ENCODE measurements around the gene HTR2C. TPM values are rescaled to one million over a fixed set of nuclear protein-coding genes. Genes with fewer than 3 reads are reported as not detected.
"Not testable (repeated sequence)": the region's sequence is repeated elsewhere in the genome, so short reads cannot be mapped to it uniquely, and the experiment has no call there.

HTR2C gene
- total and polyA plus RNA-seq, 3 experiments from 2014 or later: not detected

- Histone ChIP-seq H3K36me3 (ENCODE audit: insufficient read depth, low read length) (no peaks in the 10 kb centered on the region), H3K27me3 (ENCODE audit: insufficient read depth, low read length, poor library complexity, severe bottlenecking) (no peaks in the 10 kb centered on the region), H3K9me3 (ENCODE audit: low read length) (no peaks in the 10 kb centered on the region), H3K4me1 (ENCODE audit: insufficient read depth, low read length) (no peaks in the 10 kb centered on the region), H3K27ac (ENCODE audit: low read depth, low read length) (no peak overlapping the region), H3K4me3 (ENCODE audit: low read length) (no peak overlapping the region)
- H3K9me3 Mint-ChIP-seq: peaks cover 0 to 10% (median 0%) of the 10 kb centered on the region in 5 donors
- DNase-seq: no peak
- H3K4me1 Mint-ChIP-seq: no peaks in the 10 kb centered on the region
- ChIA-PET POLR2A (no interaction called here), CTCF (no interaction called here)
- no peak overlapping the region for H3K4me3 Mint-ChIP-seq
- no peak overlapping the region for H3K27ac Mint-ChIP-seq
- H3K36me3 Mint-ChIP-seq: no peaks in the 10 kb centered on the region
- H3K27me3 Mint-ChIP-seq: peaks cover 0 to 2% of the 10 kb centered on the region in 2 donors
These were observed 7.2 kb downstream of the HTR2C start for GRCh38 chrX:114591121-114591520.

- H3K4me1 ChIP-seq (ENCODE audit: insufficient read depth, low read length): no peaks in the 10 kb centered on the region
- H3K4me3 ChIP-seq (ENCODE audit: low read length): no peak overlapping the region
- H3K36me3 Mint-ChIP-seq: no peaks in the 10 kb centered on the region
- ChIA-PET CTCF (no interaction called here), POLR2A (no interaction called here)
- H3K4me1 Mint-ChIP-seq: no peaks in the 10 kb centered on the region
- peaks cover 0 to 5% of the 10 kb centered on the region in 2 donors for H3K27me3 Mint-ChIP-seq
- H3K27ac Mint-ChIP-seq: no peak overlapping the region
- no peaks in the 10 kb centered on the region for H3K36me3 ChIP-seq (ENCODE audit: insufficient read depth, low read length)
- no peak for DNase-seq
- H3K4me3 Mint-ChIP-seq: no peak overlapping the region
- H3K27ac ChIP-seq (ENCODE audit: low read depth, low read length): no peak overlapping the region
- H3K9me3 ChIP-seq (ENCODE audit: low read length): no peaks in the 10 kb centered on the region
- no peaks in the 10 kb centered on the region for H3K9me3 Mint-ChIP-seq
- H3K27me3 ChIP-seq (ENCODE audit: insufficient read depth, low read length, poor library complexity, severe bottlenecking): no peaks in the 10 kb centered on the region
These were observed 15.4 kb downstream of the HTR2C start for GRCh38 chrX:114599305-114599704.

GRCh38 chrX:114599911-114600310 lies 16.0 kb downstream of the HTR2C start:
- no peaks in the 10 kb centered on the region for H3K9me3 ChIP-seq (ENCODE audit: low read length)
- no peaks in the 10 kb centered on the region for H3K9me3 Mint-ChIP-seq
- CTCF ChIA-PET: no interaction called here
- H3K36me3 ChIP-seq (ENCODE audit: insufficient read depth, low read length): no peaks in the 10 kb centered on the region
- no peaks in the 10 kb centered on the region for H3K4me1 ChIP-seq (ENCODE audit: insufficient read depth, low read length)
- H3K4me3 Mint-ChIP-seq: no peak overlapping the region
- POLR2A ChIA-PET: no interaction called here
- H3K27me3 ChIP-seq (ENCODE audit: insufficient read depth, low read length, poor library complexity, severe bottlenecking): no peaks in the 10 kb centered on the region
- H3K27ac ChIP-seq (ENCODE audit: low read depth, low read length): no peak overlapping the region
- no peak overlapping the region for H3K27ac Mint-ChIP-seq
- H3K36me3 Mint-ChIP-seq: no peaks in the 10 kb centered on the region
- H3K4me3 ChIP-seq (ENCODE audit: low read length): no peak overlapping the region
- H3K4me1 Mint-ChIP-seq: no peaks in the 10 kb centered on the region
- no peak for DNase-seq
- peaks cover 0 to 5% of the 10 kb centered on the region in 2 donors for H3K27me3 Mint-ChIP-seq

GRCh38 chrX:114606619-114607018 lies 22.7 kb downstream of the HTR2C start:
- H3K9me3 Mint-ChIP-seq; H3K4me1 ChIP-seq (ENCODE audit: insufficient read depth, low read length); H3K36me3 Mint-ChIP-seq; H3K4me3 Mint-ChIP-seq; H3K27me3 Mint-ChIP-seq; CTCF ChIA-PET; H3K9me3 ChIP-seq (ENCODE audit: low read length); POLR2A ChIA-PET; H3K27me3 ChIP-seq (ENCODE audit: insufficient read depth, low read length, poor library complexity, severe bottlenecking); DNase-seq; H3K27ac ChIP-seq (ENCODE audit: low read depth, low read length); H3K4me1 Mint-ChIP-seq; H3K36me3 ChIP-seq (ENCODE audit: insufficient read depth, low read length); H3K4me3 ChIP-seq (ENCODE audit: low read length); H3K27ac Mint-ChIP-seq: not testable (repeated sequence)

GRCh38 chrX:114611018-114611619 lies 27.2 kb downstream of the HTR2C start:
- ChIA-PET CTCF (no interaction called here), POLR2A (no interaction called here)
- H3K4me1 Mint-ChIP-seq: no peaks in the 10 kb centered on the region
- Histone ChIP-seq H3K36me3 (ENCODE audit: insufficient read depth, low read length) (no peaks in the 10 kb centered on the region), H3K27me3 (ENCODE audit: insufficient read depth, low read length, poor library complexity, severe bottlenecking) (no peaks in the 10 kb centered on the region), H3K4me3 (ENCODE audit: low read length) (no peak overlapping the region), H3K27ac (ENCODE audit: low read depth, low read length) (no peak overlapping the region), H3K4me1 (ENCODE audit: insufficient read depth, low read length) (no peaks in the 10 kb centered on the region), H3K9me3 (ENCODE audit: low read length) (no peaks in the 10 kb centered on the region)
- no peak overlapping the region for H3K4me3 Mint-ChIP-seq
- peak in 2 of 5 donors; percentile 2 to 8 for DNase-seq
- no peak overlapping the region for H3K27ac Mint-ChIP-seq
- H3K36me3 Mint-ChIP-seq: no peaks in the 10 kb centered on the region
- H3K9me3 Mint-ChIP-seq: peaks cover 0 to 5% (median 0%) of the 10 kb centered on the region in 5 donors
- no peaks in the 10 kb centered on the region for H3K27me3 Mint-ChIP-seq

GRCh38 chrX:114615765-114616164 lies 31.9 kb downstream of the HTR2C start:
- Mint-ChIP-seq H3K4me3 (no peak overlapping the region), H3K27ac (peak overlapping the region in 2 of 8 donors; percentile 47 to 52), H3K27me3 (peaks cover 0 to 6% of the 10 kb centered on the region in 2 donors), H3K4me1 (no peaks in the 10 kb centered on the region), H3K9me3 (peaks cover 0 to 2% (median 0%) of the 10 kb centered on the region in 5 donors), H3K36me3 (no peaks in the 10 kb centered on the region)
- H3K27ac ChIP-seq (ENCODE audit: low read depth, low read length): no peak overlapping the region
- H3K36me3 ChIP-seq (ENCODE audit: insufficient read depth, low read length): no peaks in the 10 kb centered on the region
- H3K9me3 ChIP-seq (ENCODE audit: low read length): no peaks in the 10 kb centered on the region
- CTCF ChIA-PET: no interaction called here
- no peak for DNase-seq
- no peak overlapping the region for H3K4me3 ChIP-seq (ENCODE audit: low read length)
- no peaks in the 10 kb centered on the region for H3K4me1 ChIP-seq (ENCODE audit: insufficient read depth, low read length)
- POLR2A ChIA-PET: no interaction called here
- H3K27me3 ChIP-seq (ENCODE audit: insufficient read depth, low read length, poor library complexity, severe bottlenecking): no peaks in the 10 kb centered on the region

- no peaks in the 10 kb centered on the region for H3K4me1 Mint-ChIP-seq
- H3K4me3 Mint-ChIP-seq: no peak overlapping the region
- H3K4me1 ChIP-seq (ENCODE audit: insufficient read depth, low read length): no peaks in the 10 kb centered on the region
- H3K9me3 ChIP-seq (ENCODE audit: low read length): no peaks in the 10 kb centered on the region
- ChIA-PET CTCF (no interaction called here), POLR2A (no interaction called here)
- no peak overlapping the region for H3K27ac ChIP-seq (ENCODE audit: low read depth, low read length)
- H3K27me3 Mint-ChIP-seq: peaks cover 0 to 7% of the 10 kb centered on the region in 2 donors
- no peak overlapping the region for H3K27ac Mint-ChIP-seq
- no peaks in the 10 kb centered on the region for H3K27me3 ChIP-seq (ENCODE audit: insufficient read depth, low read length, poor library complexity, severe bottlenecking)
- H3K36me3 ChIP-seq (ENCODE audit: insufficient read depth, low read length): no peaks in the 10 kb centered on the region
- H3K9me3 Mint-ChIP-seq: peaks cover 0 to 5% (median 0%) of the 10 kb centered on the region in 5 donors
- no peak overlapping the region for H3K4me3 ChIP-seq (ENCODE audit: low read length)
- H3K36me3 Mint-ChIP-seq: no peaks in the 10 kb centered on the region
- no peak for DNase-seq
These were observed 36.0 kb downstream of the HTR2C start for GRCh38 chrX:114619874-114620273.

- ChIA-PET POLR2A (no interaction called here), CTCF (no interaction called here)
- peaks cover 0 to 7% (median 0%) of the 10 kb centered on the region in 5 donors for H3K9me3 Mint-ChIP-seq
These were observed 42.4 kb downstream of the HTR2C start for GRCh38 chrX:114626323-114626722.

GRCh38 chrX:114635986-114636385 lies 52.1 kb downstream of the HTR2C start:
- Histone ChIP-seq H3K9me3 (ENCODE audit: low read length) (no peaks in the 10 kb centered on the region), H3K4me3 (ENCODE audit: low read length) (no peak overlapping the region), H3K36me3 (ENCODE audit: insufficient read depth, low read length) (no peaks in the 10 kb centered on the region), H3K27ac (ENCODE audit: low read depth, low read length) (no peak overlapping the region), H3K27me3 (ENCODE audit: insufficient read depth, low read length, poor library complexity, severe bottlenecking) (no peaks in the 10 kb centered on the region), H3K4me1 (ENCODE audit: insufficient read depth, low read length) (no peaks in the 10 kb centered on the region)
- H3K36me3 Mint-ChIP-seq: no peaks in the 10 kb centered on the region
- no peak for DNase-seq
- H3K27ac Mint-ChIP-seq: no peak overlapping the region
- POLR2A ChIA-PET: no interaction called here
- no peaks in the 10 kb centered on the region for H3K4me1 Mint-ChIP-seq
- CTCF ChIA-PET: no interaction called here
- H3K27me3 Mint-ChIP-seq: peaks cover 0 to 1% of the 10 kb centered on the region in 2 donors
- no peak overlapping the region for H3K4me3 Mint-ChIP-seq
- peaks cover 0 to 4% (median 0%) of the 10 kb centered on the region in 5 donors for H3K9me3 Mint-ChIP-seq

More at GRCh38 chrX:114626323-114626722, 42.4 kb downstream of the HTR2C start:
- no peaks in the 10 kb centered on the region for H3K36me3 ChIP-seq (ENCODE audit: insufficient read depth, low read length)
- no peak overlapping the region for H3K27ac ChIP-seq (ENCODE audit: low read depth, low read length)
- no peak for DNase-seq
- H3K4me1 ChIP-seq (ENCODE audit: insufficient read depth, low read length): no peaks in the 10 kb centered on the region
- Mint-ChIP-seq H3K27me3 (no peaks in the 10 kb centered on the region), H3K27ac (no peak overlapping the region), H3K36me3 (no peaks in the 10 kb centered on the region), H3K4me3 (no peak overlapping the region), H3K4me1 (no peaks in the 10 kb centered on the region)
- no peaks in the 10 kb centered on the region for H3K9me3 ChIP-seq (ENCODE audit: low read length)
- H3K27me3 ChIP-seq (ENCODE audit: insufficient read depth, low read length, poor library complexity, severe bottlenecking): no peaks in the 10 kb centered on the region
- H3K4me3 ChIP-seq (ENCODE audit: low read length): no peak overlapping the region

All from CD8-positive, alpha-beta memory T cell (primary cell).